Hepatic stellate cell (primary cell): ENCODE results near the gene DNA2.
"Not testable (repeated sequence)": the region's sequence is repeated elsewhere in the genome, so short reads cannot be mapped to it uniquely, and the experiment has no call there.

Source experiments
- DNase-seq: peaks from one replicate; pipeline ENCODE4 v3.0.0; 2011; ENCODE audit warnings: low spot score

Gene DNA2, protein sequence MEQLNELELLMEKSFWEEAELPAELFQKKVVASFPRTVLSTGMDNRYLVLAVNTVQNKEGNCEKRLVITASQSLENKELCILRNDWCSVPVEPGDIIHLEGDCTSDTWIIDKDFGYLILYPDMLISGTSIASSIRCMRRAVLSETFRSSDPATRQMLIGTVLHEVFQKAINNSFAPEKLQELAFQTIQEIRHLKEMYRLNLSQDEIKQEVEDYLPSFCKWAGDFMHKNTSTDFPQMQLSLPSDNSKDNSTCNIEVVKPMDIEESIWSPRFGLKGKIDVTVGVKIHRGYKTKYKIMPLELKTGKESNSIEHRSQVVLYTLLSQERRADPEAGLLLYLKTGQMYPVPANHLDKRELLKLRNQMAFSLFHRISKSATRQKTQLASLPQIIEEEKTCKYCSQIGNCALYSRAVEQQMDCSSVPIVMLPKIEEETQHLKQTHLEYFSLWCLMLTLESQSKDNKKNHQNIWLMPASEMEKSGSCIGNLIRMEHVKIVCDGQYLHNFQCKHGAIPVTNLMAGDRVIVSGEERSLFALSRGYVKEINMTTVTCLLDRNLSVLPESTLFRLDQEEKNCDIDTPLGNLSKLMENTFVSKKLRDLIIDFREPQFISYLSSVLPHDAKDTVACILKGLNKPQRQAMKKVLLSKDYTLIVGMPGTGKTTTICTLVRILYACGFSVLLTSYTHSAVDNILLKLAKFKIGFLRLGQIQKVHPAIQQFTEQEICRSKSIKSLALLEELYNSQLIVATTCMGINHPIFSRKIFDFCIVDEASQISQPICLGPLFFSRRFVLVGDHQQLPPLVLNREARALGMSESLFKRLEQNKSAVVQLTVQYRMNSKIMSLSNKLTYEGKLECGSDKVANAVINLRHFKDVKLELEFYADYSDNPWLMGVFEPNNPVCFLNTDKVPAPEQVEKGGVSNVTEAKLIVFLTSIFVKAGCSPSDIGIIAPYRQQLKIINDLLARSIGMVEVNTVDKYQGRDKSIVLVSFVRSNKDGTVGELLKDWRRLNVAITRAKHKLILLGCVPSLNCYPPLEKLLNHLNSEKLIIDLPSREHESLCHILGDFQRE

DNA sequence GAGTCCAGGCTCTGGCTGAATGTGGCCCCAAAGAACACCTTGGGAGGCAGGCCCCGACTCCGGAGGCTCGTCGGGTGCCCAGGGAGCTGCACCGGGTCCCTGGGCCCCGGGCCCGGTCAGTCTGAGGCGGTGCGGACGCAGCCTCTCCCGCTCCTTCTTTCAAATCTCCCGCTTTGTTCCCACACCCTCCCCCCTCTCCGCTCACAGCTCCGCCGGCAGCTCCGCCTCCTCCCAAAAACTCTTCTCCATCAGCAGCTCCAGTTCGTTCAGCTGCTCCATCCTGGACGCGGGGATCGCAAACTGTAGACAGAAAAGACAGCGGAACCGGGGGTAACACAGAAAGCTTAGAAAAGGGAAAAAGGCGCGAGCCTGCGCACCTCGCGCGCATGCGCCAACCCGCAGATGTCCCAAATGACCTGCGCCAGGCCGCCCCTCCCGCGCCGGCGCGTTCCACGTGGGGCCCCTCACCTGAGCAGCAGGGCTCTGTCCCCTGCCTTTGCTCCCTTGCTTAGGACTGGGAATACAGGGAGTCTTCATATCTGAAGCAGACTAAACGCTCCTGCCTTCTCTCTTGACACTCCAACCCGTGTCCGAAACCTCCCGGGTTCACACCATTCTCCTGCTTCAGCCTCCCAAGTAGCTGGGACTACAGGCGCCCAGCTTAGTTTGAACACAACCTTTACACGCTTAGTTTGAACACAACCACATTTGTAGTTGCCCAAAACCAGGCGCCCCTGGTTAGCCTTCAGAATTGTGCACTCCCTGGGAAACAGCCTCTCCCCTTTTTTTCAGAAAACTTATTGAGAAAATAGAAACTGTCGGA is at the start of gene DNA2:
Gene DNA2 (minus strand): TSS at position 388 of the 823 bp plus-strand sequence. CDS start 109 bp downstream, at position 279.
- DNase-seq: peak; percentile 93

DNA sequence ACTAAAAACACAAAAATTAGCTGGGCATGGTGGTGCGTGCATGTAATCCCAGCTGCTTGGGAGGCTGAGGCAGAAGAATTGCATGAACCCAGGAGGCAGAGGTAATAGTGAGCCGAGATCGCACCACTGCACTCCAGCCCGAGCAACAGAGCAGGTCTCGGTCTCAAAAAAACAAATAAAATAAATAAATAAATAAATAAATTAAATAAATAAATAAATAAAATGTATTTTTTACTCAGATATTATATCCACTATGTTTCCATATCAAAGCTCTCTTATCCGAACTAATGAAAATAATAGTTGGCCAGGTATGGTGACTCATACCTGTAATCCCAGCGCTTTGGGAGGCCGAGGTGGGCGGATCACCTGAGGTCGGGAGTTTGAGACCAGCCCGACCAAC is 46.8 kb upstream of the DNA2 start:
- not testable (repeated sequence) for DNase-seq

DNA sequence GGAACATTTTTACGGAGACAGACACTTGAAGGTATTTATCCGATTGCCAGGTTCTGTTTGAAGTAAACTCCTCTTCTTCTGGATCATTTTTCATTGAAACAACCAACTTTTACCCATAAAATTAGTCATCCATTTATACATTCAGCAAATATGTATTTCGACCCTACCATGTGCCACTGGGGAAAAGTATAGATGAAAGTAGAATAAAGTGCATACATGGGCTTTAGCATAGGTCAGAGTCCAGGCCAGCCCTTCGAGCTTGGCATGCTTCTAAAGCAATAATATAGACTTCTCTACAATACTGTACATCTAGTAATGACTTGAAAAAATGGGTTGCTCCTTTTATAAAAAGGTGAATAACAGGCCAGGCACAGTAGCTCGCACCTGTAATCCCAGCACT is 45.4 kb upstream of the DNA2 start:
- DNase-seq: no peak

DNA sequence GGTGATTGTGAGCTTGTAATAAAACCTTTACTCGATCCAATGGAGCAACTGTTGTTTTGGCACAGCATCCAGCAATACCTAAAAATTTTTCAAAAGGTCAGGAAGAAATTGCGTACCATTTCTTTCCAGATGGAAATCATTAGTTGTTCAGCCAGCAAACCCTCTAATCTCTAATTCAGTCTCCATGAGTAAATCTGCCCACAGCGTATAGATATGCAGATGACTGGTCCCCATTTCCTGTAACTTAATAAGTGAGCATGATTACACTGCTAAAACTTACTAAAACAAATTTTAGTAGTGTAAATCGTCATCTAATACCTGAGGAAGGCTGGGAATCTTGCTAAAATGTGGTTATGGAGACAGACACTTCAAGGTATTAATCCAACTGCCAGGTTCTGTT is 45.0 kb upstream of the DNA2 start:
- DNase-seq: no peak

DNA sequence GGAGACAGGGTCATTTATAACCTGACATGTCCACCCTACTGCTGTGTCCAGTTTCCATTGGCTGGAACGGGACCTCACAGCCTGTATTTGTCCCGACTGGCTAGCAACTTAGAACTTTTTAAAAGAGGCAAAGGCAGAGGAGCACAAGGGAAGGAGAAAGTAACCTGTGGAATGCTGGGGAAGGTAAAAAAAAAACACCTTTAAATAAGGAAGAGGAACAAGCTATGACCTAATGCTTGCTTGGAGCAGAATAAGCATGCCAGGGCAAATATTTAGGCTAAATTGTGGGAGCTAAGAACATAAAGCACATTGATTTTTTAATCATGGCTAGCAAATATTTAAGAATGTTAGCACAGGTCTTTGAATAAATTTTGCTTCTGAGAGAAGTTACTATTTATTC is 44.4 kb upstream of the DNA2 start:
- DNase-seq: not testable (repeated sequence)

DNA sequence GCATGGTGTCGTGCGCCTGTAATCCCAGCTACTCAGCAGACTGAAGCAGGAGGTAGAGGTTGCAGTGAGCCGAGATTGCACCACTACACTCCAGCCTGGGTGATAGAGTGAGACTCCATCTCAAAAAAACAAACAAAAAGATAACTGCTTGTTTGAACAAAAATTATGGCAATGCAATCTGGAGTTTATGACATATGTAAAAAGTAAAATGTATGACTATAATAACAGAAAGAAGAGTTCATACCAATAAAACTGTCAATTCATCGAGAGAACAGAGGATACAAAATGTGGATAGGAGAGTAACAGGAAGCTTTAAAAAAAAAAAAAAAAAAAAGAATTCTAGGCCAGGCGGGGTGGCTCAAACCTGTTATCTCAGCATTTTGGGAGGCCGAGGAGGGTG is 36.3 kb upstream of the DNA2 start:
- no peak for DNase-seq

DNA sequence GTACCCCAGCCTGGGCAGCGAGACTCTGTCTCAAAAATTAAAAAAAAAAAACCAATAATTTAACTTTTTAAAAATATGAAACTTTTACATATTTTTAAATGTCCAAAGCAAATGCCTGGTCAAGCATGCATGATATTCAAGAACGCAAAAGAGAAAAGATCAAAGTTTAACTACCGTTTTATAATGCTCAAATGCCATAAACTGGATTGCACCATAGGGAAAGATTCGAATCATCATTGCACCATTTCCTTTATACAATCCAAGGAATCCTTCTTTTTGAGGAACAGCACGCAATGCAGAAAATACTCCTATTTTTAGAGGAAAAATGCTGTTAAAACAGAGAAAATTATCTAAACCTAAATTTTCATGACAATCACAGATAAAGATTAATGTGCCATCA is 34.6 kb upstream of the DNA2 start:
- no peak for DNase-seq

DNA sequence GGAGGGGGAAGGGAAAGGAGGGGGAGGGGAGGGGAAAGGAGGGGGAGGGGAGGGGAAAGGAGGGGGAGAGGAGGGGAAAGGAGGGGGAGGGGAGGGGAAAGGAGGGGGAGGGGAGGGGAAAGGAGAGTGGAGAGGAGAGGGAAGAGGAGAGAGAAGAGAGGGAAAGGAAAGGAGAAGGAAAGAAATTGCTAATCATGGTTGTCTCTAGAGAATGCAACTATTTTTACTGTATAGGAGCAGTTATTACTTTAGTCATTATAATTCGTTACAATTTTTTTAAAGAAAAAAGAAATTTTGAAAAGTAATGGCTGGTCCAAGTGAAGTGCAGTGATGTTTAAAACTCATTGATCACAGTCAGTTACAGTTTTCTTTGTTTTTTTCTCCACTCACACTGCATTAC is 31.1 kb upstream of the DNA2 start:
- no peak for DNase-seq

DNA sequence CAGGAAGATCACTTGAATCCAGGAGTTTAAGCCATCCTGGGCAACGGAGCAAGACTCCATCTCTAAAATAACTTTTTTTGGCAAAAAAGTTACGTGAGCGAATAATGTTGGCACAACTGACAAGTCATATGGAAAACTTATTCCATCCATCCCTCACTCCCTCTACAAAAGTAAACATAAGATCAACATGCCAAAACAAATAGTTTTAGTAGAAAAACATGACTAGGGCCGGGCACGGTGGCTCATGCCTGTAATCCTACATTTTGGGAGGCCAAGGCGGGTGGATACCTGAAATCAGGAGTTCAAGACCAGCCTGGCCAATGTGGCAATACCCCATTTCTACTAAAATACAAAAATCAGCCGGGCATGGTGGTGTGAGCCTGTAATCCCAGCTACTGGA is 29.9 kb upstream of the DNA2 start:
- DNase-seq: no peak

DNA sequence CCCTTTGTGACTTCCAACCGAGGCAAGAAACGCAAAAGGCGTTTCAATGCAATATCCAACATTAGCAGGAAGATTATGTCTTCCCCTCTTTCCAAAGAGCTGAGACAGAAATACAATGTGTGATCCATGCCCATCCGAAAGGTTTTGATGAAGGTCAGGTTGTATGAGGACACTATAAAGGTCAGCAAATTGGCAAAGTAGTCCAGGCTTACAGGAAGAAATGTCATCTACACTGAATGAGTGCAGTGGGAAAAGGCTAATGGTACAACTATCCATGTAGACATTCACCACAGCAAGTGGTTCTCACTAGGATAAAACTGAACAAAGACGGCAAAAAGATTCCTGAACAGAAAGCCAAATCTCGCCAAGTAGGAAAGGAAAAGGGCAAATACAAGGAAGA is 27.8 kb upstream of the DNA2 start:
- no peak for DNase-seq

DNA sequence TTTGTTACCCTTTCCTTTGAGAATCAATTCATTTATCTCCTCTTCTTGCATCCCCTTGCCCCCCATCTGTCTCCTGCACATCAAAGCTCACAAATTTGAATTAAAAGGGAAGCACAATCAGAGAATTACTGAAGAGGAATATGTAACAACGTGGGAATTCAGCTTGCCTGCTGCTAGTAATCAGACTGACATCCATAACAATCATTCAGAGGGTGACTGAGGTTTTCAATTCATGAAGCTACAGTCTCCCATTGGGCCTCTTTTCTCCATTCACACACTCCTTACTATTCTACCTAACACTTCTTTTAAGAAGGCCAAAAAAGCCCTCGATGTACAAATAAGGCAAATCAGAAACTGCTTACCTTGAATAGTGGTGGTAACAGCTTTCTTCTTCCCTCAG is 24.3 kb upstream of the DNA2 start:
- DNase-seq: no peak

DNA sequence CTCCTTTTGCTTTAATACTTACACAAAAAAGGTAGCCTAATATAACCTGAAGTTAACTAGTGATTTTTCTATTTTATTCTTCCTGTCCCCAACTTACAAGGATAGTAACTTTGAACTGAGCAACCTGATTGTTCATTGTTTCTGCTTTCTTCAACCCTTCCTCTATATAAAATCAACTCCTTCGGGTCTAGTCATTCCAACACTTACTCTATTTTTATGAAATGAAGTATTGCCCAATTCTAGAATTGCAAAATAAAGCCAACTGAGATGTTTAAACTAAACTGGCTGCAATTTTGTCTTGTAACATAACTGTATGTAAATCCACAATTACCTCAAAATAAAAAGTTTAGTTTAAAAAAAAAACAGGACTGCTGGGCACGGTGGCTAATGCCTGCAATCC is 20.3 kb upstream of the DNA2 start:
- DNase-seq: no peak

DNA sequence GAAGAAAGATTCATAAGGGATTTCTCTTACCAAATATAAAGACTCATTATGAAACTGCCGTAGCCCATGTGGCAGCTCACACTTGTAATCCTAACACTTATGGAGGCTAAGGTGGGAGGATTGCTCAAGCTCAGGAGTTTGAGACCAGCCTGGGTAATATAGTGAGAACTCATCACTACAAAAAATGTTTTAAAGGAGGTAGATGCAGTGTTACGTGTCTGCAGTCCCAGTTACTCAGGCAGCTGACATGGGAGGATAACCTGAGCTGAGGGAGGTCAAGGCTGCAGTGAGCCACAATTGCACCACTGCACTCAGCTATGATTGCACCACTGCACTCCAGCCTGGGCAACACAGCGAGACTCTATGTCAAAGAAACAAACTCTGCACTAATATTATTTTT is 18.1 kb upstream of the DNA2 start:
- no peak for DNase-seq

DNA sequence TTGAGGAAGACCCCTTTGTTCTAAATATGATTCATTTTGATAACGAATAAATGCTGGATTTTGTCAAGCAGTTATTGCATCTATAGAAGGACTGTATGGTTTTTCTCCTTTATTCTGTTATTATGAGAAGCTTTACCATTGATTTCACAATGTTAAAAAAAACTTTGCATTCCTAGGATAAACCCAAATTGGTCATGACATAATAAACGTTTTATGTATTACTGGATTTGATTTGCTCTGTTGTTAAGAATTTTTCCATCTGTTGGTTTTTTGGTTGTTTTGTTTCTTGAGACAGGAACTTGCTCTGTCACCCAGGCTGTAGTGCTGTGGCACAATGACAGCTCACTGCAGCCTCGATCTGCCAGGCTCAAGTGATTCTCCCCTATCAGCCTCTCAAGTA is 2.2 kb upstream of the DNA2 start:
- DNase-seq: no peak

DNA sequence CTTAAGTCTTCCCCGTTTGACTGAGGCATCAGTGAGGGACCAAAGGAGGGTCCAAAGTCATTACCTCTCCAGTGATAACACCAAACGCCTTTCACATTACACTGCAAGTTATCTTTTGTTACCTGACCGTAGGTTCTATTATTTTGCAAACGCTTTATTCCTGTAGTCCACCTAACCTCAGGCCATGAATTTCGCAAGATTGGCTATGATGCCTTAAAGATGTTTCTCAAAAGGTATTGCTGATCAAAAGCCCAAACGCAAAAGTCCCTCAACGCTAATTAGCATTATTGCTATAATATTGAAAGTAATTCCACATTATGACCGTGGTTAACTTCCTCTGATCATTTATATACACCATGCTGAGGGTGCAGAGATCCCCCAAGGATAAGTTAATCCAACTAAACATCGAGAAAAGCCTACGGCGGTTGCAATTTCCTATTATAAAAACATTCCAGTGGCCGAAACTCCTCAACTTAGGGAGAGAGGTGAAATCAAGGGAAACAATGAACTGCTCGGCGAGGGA is 649 bp downstream of the DNA2 start:
- peak; percentile 7 for DNase-seq

DNA sequence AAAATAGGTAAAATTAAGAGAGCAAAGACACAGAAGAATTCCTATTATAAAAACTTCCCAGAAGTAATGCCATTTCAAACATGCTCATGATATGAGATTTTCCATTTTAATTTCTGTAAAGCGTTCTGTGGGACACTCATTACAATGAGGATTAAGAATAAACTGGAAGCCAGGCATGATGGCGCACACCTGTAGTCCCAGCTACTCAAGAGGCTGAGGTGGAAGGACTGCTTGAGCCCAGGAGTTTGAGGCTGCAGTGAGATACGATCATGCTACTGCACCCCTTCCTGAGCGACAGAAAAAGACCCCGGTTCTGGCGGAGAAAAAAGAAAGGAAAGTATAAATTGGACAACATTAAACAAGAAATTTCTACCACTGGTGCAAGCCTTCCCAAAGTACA is 1.5 kb downstream of the DNA2 start:
- no peak for DNase-seq

DNA sequence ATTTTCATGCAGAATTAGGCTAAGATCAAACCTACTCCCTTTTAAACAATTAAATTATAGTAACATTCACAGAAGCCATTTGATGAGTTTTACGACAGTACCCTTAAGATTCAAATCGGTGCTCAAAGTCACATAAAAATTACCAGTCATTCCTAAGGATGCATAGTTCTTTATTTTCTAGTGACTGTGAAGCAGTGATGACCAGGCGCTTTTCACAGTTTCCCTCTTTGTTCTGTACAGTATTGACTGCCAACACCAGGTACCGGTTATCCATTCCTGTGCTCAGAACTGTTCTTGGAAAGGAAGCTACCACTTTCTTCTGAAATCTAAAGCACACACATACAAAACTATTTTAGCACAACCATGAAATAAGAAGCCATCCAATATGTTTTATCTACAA is 1.9 kb downstream of the DNA2 start:
- no peak for DNase-seq

DNA sequence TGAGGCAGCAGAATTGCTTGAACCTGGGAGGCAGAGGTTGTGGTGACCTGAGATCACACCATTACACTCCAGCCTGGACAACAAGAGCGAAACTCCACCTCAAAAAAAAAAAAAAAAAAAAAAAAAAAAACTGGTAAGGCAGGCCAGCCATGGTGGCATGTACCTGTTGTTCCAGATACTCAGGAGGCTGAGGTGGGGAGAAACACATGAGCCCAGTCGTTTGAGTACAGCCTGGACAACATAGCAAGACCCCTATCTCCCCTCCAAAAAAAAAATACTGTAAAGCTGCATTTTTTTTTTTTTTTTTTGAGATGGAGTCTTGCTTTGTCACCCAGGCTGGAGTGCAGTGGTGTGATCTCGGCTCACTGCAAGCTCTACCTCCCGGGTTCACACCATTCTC is 7.0 kb downstream of the DNA2 start:
- not testable (repeated sequence) for DNase-seq

DNA sequence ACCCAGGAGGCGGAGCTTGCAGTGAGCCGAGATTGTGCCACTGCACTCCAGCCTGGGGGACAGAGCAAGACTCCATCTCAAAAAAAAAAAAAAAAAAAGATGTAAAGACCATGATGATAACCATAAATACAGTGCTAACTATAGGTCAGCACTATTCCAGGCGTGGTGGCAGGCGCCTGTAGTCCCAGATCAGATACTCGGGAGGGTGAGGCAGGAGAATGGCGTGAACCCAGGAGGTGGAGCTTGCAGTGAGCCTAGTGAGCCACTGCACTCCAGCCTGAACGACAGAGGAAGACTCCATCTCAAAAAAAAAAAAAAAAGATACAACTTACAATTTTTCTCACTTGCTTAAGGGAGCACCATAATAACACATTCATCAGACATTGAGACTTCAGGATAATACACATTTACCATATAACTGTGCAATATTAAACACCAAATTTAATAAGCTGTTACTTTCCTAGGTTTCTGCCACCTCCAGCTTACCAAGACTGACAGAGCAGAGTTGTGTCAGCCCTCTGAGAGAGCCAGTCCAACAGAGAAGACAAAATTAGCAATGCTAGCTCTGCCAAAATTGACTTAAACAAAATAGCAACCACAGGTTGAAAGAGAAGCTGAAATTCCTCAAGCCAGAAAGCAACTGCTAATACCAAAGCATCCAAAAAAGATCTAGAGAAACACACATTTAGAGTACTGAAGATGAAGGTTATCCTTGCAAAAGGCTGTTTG is 8.2 kb downstream of the DNA2 start:
- DNase-seq: no peak

DNA sequence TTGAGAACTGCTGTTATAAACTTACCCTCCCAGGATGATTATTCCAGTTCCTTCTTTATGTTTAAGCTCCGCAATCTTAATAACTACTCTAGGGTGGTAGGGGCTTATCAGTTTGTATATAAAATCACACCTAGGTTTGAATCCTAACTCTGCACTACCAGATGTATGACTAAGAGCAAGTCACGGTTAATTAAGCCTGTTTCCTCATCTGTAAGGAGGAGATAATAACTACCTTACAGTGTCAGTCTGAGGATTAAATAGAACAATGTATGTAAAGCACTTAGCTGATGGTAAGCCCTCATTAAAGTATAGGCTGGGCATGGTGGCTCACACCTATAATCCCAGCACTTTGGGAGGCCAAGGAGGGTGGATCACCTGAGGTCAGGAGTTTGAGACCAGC is 9.2 kb downstream of the DNA2 start:
- DNase-seq: no peak

DNA sequence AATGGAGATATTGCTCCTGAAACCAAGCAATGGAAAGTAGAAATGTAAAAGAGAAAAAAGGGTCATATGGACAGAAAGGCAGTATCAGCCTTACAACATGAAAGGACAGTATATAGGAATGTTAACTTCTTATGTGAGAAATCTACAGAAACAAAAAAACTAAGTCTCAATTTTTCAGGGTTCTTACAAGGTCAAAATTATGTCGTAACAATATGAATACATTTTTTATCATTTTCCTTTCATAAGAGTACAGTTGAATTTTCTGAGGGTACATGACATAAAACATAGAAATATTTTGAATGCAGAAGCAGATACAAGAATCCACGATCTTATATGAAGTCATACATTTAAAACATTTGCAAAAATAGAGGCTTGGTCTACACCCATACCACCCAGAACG is 10.7 kb downstream of the DNA2 start:
- no peak for DNase-seq
